Suprapubic skin (tissue), 4 donors: ENCODE results near the gene CDC7. TPM values are rescaled to one million over a fixed set of nuclear protein-coding genes. Genes with fewer than 3 reads are reported as not detected.
A peak's percentile ranks its signal among the peaks of the same experiment; 100 is the strongest.

Source experiments
- DNase-seq, 2 donors: peaks; one replicate each; pipeline ENCODE4 v3.0.0-alpha.2; 2019; ENCODE audit warnings: low spot score in 2 of 2
- H3K27ac ChIP-seq: fragments of 200-600 bp; sonication (generic); one replicate; pipeline ENCODE4 v1.5.1; 2019
- H3K27me3 ChIP-seq: fragments of 200-600 bp; sonication (generic); one replicate; pipeline ENCODE4 v1.5.1; 2019
- H3K36me3 ChIP-seq: fragments of 200-600 bp; sonication (generic); one replicate; pipeline ENCODE4 v1.5.1; 2019
- H3K4me1 ChIP-seq: fragments of 200-600 bp; sonication (generic); one replicate; pipeline ENCODE4 v1.5.1; 2019
- H3K4me3 ChIP-seq: fragments of 200-600 bp; sonication (generic); one replicate; pipeline ENCODE4 v1.5.1; 2019; ENCODE audit warnings: mild to moderate bottlenecking
- H3K9me3 ChIP-seq: fragments of 200-600 bp; sonication (generic); one replicate; pipeline ENCODE4 v1.5.1; 2019
- CTCF ChIP-seq, 2 donors: fragments of 200-600 bp in 1 of 2; fragments of 450-650 bp in 1 of 2; sonication (generic) in 1 of 2; IDR thresholded peaks; one replicate each; pipeline ENCODE4 v1.5.1; 2016 to 2019; ENCODE audit warnings: antibody characterized with exemption in 2 of 2, mild to moderate bottlenecking in 1 of 2, moderate library complexity in 1 of 2
- EP300 ChIP-seq: sonication (generic); formaldehyde crosslinking; IDR thresholded peaks from one replicate; pipeline ENCODE4 v1.6.1; 2017; ENCODE audit warnings: antibody characterized with exemption
- POLR2A ChIP-seq, 2 donors: fragments of 450-650 bp; IDR thresholded peaks; one replicate each; pipeline ENCODE4 v1.6.1; 2017; ENCODE audit warnings: antibody characterized with exemption in 2 of 2, mild to moderate bottlenecking in 2 of 2, moderate library complexity in 2 of 2
- POLR2AphosphoS5 ChIP-seq, 3 donors: sonication (generic); formaldehyde crosslinking; IDR thresholded peaks; one replicate each; pipeline ENCODE4 v1.6.1; 2017; ENCODE audit warnings: antibody characterized with exemption in 3 of 3
- WGBS: methylation state at CpG from one replicate; pipeline ENCODE4 v1.1.5; 2018; 5-methylcytosine and 5-hydroxymethylcytosine counted together
- total RNA-seq, 4 donors: library from RNA; depleted of rRNA; stranded (reverse); fragments of >200 nt; gene quantifications; one replicate each; pipeline ENCODE4 v1.1.0, GENCODE V29; 2016

Gene CDC7
- total RNA-seq, 4 donors from 2014 or later: 0.47 to 5.4 (median 2.3) TPM

DNA sequence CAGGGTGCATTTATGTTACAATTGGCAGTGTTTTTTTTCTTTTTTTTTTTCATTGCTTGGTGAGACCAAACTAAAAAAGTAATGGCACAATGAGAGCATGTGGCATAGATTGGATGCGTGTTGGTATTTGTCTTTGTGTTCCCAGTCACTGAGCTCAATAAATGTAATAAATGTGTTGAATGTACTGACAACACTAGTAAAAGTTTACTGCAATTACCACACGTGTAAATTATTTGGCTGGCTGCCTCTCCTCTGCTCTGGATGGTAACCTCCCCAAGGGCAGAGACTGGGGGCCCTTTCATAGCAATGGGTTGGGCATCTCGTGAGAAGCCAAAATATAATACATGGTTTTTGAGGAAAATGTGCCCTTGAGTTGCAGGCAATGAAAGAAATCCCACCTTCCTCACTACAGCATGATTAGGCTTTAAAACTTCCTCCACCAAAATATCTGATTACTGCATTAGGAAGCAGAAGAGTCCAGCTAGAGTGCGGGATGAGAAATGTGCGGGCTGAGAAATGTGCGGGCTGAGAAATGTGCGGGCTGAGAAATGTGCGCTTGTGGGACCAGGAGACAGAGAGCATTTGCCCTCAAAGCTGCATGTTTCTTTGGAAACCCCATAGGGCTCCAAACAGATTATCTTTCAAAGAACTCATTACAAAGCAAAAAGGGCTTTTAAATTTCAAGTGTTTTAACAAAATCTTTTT, 58.5 kb downstream of the CDC7 start:
- Histone ChIP-seq H3K27ac (no peak overlapping the region), H3K4me1 (peaks cover 34% of the 10 kb centered on the region), H3K9me3 (no peaks in the 10 kb centered on the region), H3K4me3 (no peak overlapping the region), H3K36me3 (no peaks in the 10 kb centered on the region), H3K27me3 (no peaks in the 10 kb centered on the region)
- no peak for DNase-seq
- TF ChIP-seq EP300 (no peak), POLR2AphosphoS5 (IDR thresholded peaks at IDR 0.05) (no peak), POLR2A (IDR thresholded peaks at IDR 0.05) (no peak), CTCF (IDR thresholded peaks at IDR 0.05) (no peak)
- WGBS: 71% methylated on average over 8 of the region's 8 CpGs

- Histone ChIP-seq H3K4me1 (peaks cover 37% of the 10 kb centered on the region), H3K27me3 (no peaks in the 10 kb centered on the region), H3K36me3 (no peaks in the 10 kb centered on the region), H3K27ac (no peak overlapping the region), H3K9me3 (no peaks in the 10 kb centered on the region), H3K4me3 (no peak overlapping the region)
- no peak for DNase-seq
- WGBS: 75% methylated on average over 4 of the region's 4 CpGs
- TF ChIP-seq POLR2A (IDR thresholded peaks at IDR 0.05) (no peak), CTCF (IDR thresholded peaks at IDR 0.05) (no peak), EP300 (no peak), POLR2AphosphoS5 (IDR thresholded peaks at IDR 0.05) (no peak)
These were observed 59.4 kb downstream of the CDC7 start for GRCh38 chr1:91559838-91560565.

GRCh38 chr1:91564888-91565701, 64.4 kb downstream of the CDC7 start:
- Histone ChIP-seq H3K9me3 (no peaks in the 10 kb centered on the region), H3K36me3 (no peaks in the 10 kb centered on the region), H3K4me1 (peaks cover 31% of the 10 kb centered on the region), H3K27ac (peak overlapping the region; percentile 90), H3K27me3 (no peaks in the 10 kb centered on the region), H3K4me3 (no peak overlapping the region)
- TF ChIP-seq CTCF (IDR thresholded peaks at IDR 0.05) (no peak), POLR2A (IDR thresholded peaks at IDR 0.05) (no peak), POLR2AphosphoS5 (IDR thresholded peaks at IDR 0.05) (peak in 2 of 3 donors; percentile 38 to 58)
- no peak for DNase-seq
- 39% methylated on average over 6 of the region's 6 CpGs for WGBS

- Histone ChIP-seq H3K4me1 (peaks cover 45% of the 10 kb centered on the region), H3K9me3 (no peaks in the 10 kb centered on the region), H3K27ac (no peak overlapping the region), H3K36me3 (no peaks in the 10 kb centered on the region), H3K27me3 (no peaks in the 10 kb centered on the region), H3K4me3 (no peak overlapping the region)
- no peak for DNase-seq
- TF ChIP-seq POLR2A (IDR thresholded peaks at IDR 0.05): no peak
- TF ChIP-seq CTCF (IDR thresholded peaks at IDR 0.05): no peak
- no peak for TF ChIP-seq POLR2AphosphoS5 (IDR thresholded peaks at IDR 0.05)
- TF ChIP-seq EP300: no peak
- 83% methylated on average over 4 of the region's 4 CpGs for WGBS
These were observed 66.9 kb downstream of the CDC7 start for GRCh38 chr1:91567583-91567982.

DNA sequence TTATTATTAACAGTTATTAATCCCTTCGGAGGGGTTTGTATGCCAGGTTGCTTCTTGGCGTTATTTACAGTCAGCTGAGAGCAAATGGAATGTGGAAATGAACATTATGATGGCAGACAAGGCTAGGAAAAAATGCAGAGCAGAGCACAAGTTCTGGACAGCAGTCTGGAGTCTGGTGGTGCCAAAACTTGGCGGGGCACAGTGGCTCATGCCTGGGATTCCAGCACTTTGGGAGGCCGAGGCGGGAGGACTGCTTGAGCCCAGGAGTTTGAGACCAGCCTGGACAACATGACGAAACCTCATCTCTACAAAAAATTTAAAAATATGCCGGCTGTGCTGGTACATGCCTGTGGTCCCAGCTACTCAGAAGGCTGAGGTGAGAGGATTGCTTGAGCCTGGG, 67.6 kb downstream of the CDC7 start:
- 85% methylated on average over 7 of the region's 7 CpGs for WGBS
- no peak for DNase-seq
- Histone ChIP-seq H3K36me3 (no peaks in the 10 kb centered on the region), H3K9me3 (no peaks in the 10 kb centered on the region), H3K4me3 (no peak overlapping the region), H3K27me3 (no peaks in the 10 kb centered on the region), H3K27ac (no peak overlapping the region), H3K4me1 (peaks cover 45% of the 10 kb centered on the region)
- TF ChIP-seq CTCF (IDR thresholded peaks at IDR 0.05) (no peak), EP300 (no peak)
